GM21737 (cell line): ENCODE data around the gene MPC2.
A peak's percentile ranks its signal among the peaks of the same experiment; 100 is the strongest.
"Not testable (repeated sequence)": the region's sequence is repeated elsewhere in the genome, so short reads cannot be mapped to it uniquely, and the experiment has no call there.

Experiments used
- ATAC-seq: cut with Tn5 transposase; IDR thresholded peaks from one replicate; pipeline ENCODE4 v1.9.1; 2021; ENCODE audit warnings: mild to moderate bottlenecking, moderate library complexity; ENCODE audit not compliant: unreplicated experiment

MPC2 gene

GRCh38 chr1:167909691-167910180 is 27.1 kb downstream of the MPC2 start:
- ATAC-seq = no peak

- ATAC-seq = no peak
Observed at GRCh38 chr1:167905671-167906070, 31.2 kb downstream of the MPC2 start.

GRCh38 chr1:167905182-167905581 is 31.7 kb downstream of the MPC2 start:
- no peak for ATAC-seq

- ATAC-seq = no peak
Observed at GRCh38 chr1:167904652-167905130, 32.2 kb downstream of the MPC2 start.

GRCh38 chr1:167900907-167901306 is 36.0 kb downstream of the MPC2 start:
- ATAC-seq = no peak

- peak; percentile 90 for ATAC-seq
Observed at GRCh38 chr1:167899253-167899681, 37.6 kb downstream of the MPC2 start.

- no peak for ATAC-seq
Observed at GRCh38 chr1:167898578-167899222, 38.2 kb downstream of the MPC2 start.

- ATAC-seq = no peak
Observed at GRCh38 chr1:167893798-167894197, 43.1 kb downstream of the MPC2 start.

- ATAC-seq = no peak
Observed at GRCh38 chr1:167890400-167890799, 46.5 kb downstream of the MPC2 start.

GRCh38 chr1:167887187-167887586 is 49.7 kb downstream of the MPC2 start:
- not testable (repeated sequence) for ATAC-seq

GRCh38 chr1:167882376-167882775 is 54.5 kb downstream of the MPC2 start:
- no peak for ATAC-seq

GRCh38 chr1:167881786-167882185 is 55.1 kb downstream of the MPC2 start:
- ATAC-seq = no peak

GRCh38 chr1:167881069-167881468 is 55.8 kb downstream of the MPC2 start:
- no peak for ATAC-seq

- ATAC-seq = no peak
Observed at GRCh38 chr1:167880580-167881021, 56.3 kb downstream of the MPC2 start.

GRCh38 chr1:167879508-167879907 is 57.4 kb downstream of the MPC2 start:
- no peak for ATAC-seq

GRCh38 chr1:167878372-167879160 is 58.3 kb downstream of the MPC2 start:
- ATAC-seq = no peak

GRCh38 chr1:167876597-167877175 is 60.2 kb downstream of the MPC2 start:
- ATAC-seq = no peak

GRCh38 chr1:167871331-167871730 is 65.5 kb downstream of the MPC2 start:
- ATAC-seq = no peak

GRCh38 chr1:167869157-167870001 is 67.5 kb downstream of the MPC2 start:
- ATAC-seq = not testable (repeated sequence)

- ATAC-seq = not testable (repeated sequence)
Observed at GRCh38 chr1:167866739-167867414, 70.0 kb downstream of the MPC2 start.
